Measurements from ENCODE around the gene ZNF496.
"Not testable (repeated sequence)": the region's sequence is repeated elsewhere in the genome, so short reads cannot be mapped to it uniquely, and the experiment has no call there.

ZNF496 gene

GRCh38 chr1:247299723-247300381 is 31.8 kb downstream of the ZNF496 start:
- H3K4me1 ChIP-seq (ENCODE audit: insufficient read depth, low read length): peaks cover 39% of the 10 kb centered on the region
- H3K36me3 ChIP-seq (ENCODE audit: insufficient read depth, low read length): peaks cover 19% of the 10 kb centered on the region
- no peaks in the 10 kb centered on the region for H3K9me3 ChIP-seq (ENCODE audit: control insufficient read depth, insufficient read depth, low read length)
- H3K9ac ChIP-seq (ENCODE audit: low read depth, low read length): no peak overlapping the region

GRCh38 chr1:247298701-247299100 is 33.0 kb downstream of the ZNF496 start:
- Histone ChIP-seq H3K4me1 (ENCODE audit: insufficient read depth, low read length) (peaks cover 50% of the 10 kb centered on the region), H3K36me3 (ENCODE audit: insufficient read depth, low read length) (peaks cover 16% of the 10 kb centered on the region), H3K9ac (ENCODE audit: low read depth, low read length) (no peak overlapping the region), H3K9me3 (ENCODE audit: control insufficient read depth, insufficient read depth, low read length) (no peaks in the 10 kb centered on the region)

GRCh38 chr1:247298124-247298481 is 33.6 kb downstream of the ZNF496 start:
- Histone ChIP-seq H3K9me3 (ENCODE audit: control insufficient read depth, insufficient read depth, low read length) (no peaks in the 10 kb centered on the region), H3K4me1 (ENCODE audit: insufficient read depth, low read length) (peaks cover 53% of the 10 kb centered on the region), H3K36me3 (ENCODE audit: insufficient read depth, low read length) (peaks cover 13% of the 10 kb centered on the region), H3K9ac (ENCODE audit: low read depth, low read length) (no peak overlapping the region)

GRCh38 chr1:247297263-247298123 is 34.2 kb downstream of the ZNF496 start:
- H3K9ac ChIP-seq (ENCODE audit: low read depth, low read length): no peak overlapping the region
- H3K36me3 ChIP-seq (ENCODE audit: insufficient read depth, low read length): peaks cover 10% of the 10 kb centered on the region; the same call in 1 of the 2 replicates
- peaks cover 59% of the 10 kb centered on the region for H3K4me1 ChIP-seq (ENCODE audit: insufficient read depth, low read length)
- H3K9me3 ChIP-seq (ENCODE audit: control insufficient read depth, insufficient read depth, low read length): no peaks in the 10 kb centered on the region

- H3K9ac ChIP-seq (ENCODE audit: low read depth, low read length): no peak overlapping the region
- 0 out of 2 replicates have a peak, but pooled peaks cover 4% of the 10 kb centered on the region for H3K36me3 ChIP-seq (ENCODE audit: insufficient read depth, low read length)
- H3K9me3 ChIP-seq (ENCODE audit: control insufficient read depth, insufficient read depth, low read length): no peaks in the 10 kb centered on the region
- peaks cover 67% of the 10 kb centered on the region for H3K4me1 ChIP-seq (ENCODE audit: insufficient read depth, low read length)
These were observed 35.0 kb downstream of the ZNF496 start for GRCh38 chr1:247296599-247297180.

- Histone ChIP-seq H3K9ac (ENCODE audit: low read depth, low read length) (no peak overlapping the region), H3K9me3 (ENCODE audit: control insufficient read depth, insufficient read depth, low read length) (no peaks in the 10 kb centered on the region), H3K36me3 (ENCODE audit: insufficient read depth, low read length) (0 out of 2 replicates have a peak, but pooled peaks cover 4% of the 10 kb centered on the region), H3K4me1 (ENCODE audit: insufficient read depth, low read length) (peaks cover 70% of the 10 kb centered on the region)
These were observed 35.9 kb downstream of the ZNF496 start for GRCh38 chr1:247295746-247296145.

GRCh38 chr1:247295274-247295684 is 36.4 kb downstream of the ZNF496 start:
- H3K9ac ChIP-seq (ENCODE audit: low read depth, low read length): no peak overlapping the region
- peaks cover 70% of the 10 kb centered on the region for H3K4me1 ChIP-seq (ENCODE audit: insufficient read depth, low read length)
- 0 out of 2 replicates have a peak, but pooled peaks cover 4% of the 10 kb centered on the region for H3K36me3 ChIP-seq (ENCODE audit: insufficient read depth, low read length)
- no peaks in the 10 kb centered on the region for H3K9me3 ChIP-seq (ENCODE audit: control insufficient read depth, insufficient read depth, low read length)

GRCh38 chr1:247294282-247294681 is 37.4 kb downstream of the ZNF496 start:
- H3K4me1 ChIP-seq (ENCODE audit: insufficient read depth, low read length): peaks cover 68% of the 10 kb centered on the region
- H3K36me3 ChIP-seq (ENCODE audit: insufficient read depth, low read length): 0 out of 2 replicates have a peak, but pooled peaks cover 4% of the 10 kb centered on the region
- H3K9me3 ChIP-seq (ENCODE audit: control insufficient read depth, insufficient read depth, low read length): no peaks in the 10 kb centered on the region
- no peak overlapping the region for H3K9ac ChIP-seq (ENCODE audit: low read depth, low read length)

GRCh38 chr1:247293047-247293446 is 38.6 kb downstream of the ZNF496 start:
- Histone ChIP-seq H3K36me3 (ENCODE audit: insufficient read depth, low read length) (0 out of 2 replicates have a peak, but pooled peaks cover 4% of the 10 kb centered on the region), H3K4me1 (ENCODE audit: insufficient read depth, low read length) (peaks cover 58% of the 10 kb centered on the region), H3K9me3 (ENCODE audit: control insufficient read depth, insufficient read depth, low read length) (no peaks in the 10 kb centered on the region), H3K9ac (ENCODE audit: low read depth, low read length) (no peak overlapping the region; the same call in 1 of the 2 replicates)

- peaks cover 49% of the 10 kb centered on the region for H3K4me1 ChIP-seq (ENCODE audit: insufficient read depth, low read length)
- H3K9ac ChIP-seq (ENCODE audit: low read depth, low read length): no peak overlapping the region
- H3K9me3 ChIP-seq (ENCODE audit: control insufficient read depth, insufficient read depth, low read length): no peaks in the 10 kb centered on the region
- no peaks in the 10 kb centered on the region for H3K36me3 ChIP-seq (ENCODE audit: insufficient read depth, low read length)
These were observed 39.7 kb downstream of the ZNF496 start for GRCh38 chr1:247291833-247292561.

GRCh38 chr1:247291161-247291560 is 40.5 kb downstream of the ZNF496 start:
- peaks cover 43% of the 10 kb centered on the region for H3K4me1 ChIP-seq (ENCODE audit: insufficient read depth, low read length)

GRCh38 chr1:247290576-247290975 is 41.1 kb downstream of the ZNF496 start:
- no peaks in the 10 kb centered on the region for H3K9me3 ChIP-seq (ENCODE audit: control insufficient read depth, insufficient read depth, low read length)
- no peaks in the 10 kb centered on the region for H3K36me3 ChIP-seq (ENCODE audit: insufficient read depth, low read length)
- no peak overlapping the region for H3K9ac ChIP-seq (ENCODE audit: low read depth, low read length)
- peaks cover 37% of the 10 kb centered on the region for H3K4me1 ChIP-seq (ENCODE audit: insufficient read depth, low read length)

More at GRCh38 chr1:247291161-247291560, 40.5 kb downstream of the ZNF496 start:
- no peak overlapping the region for H3K9ac ChIP-seq (ENCODE audit: low read depth, low read length)
- H3K36me3 ChIP-seq (ENCODE audit: insufficient read depth, low read length): no peaks in the 10 kb centered on the region
- no peaks in the 10 kb centered on the region for H3K9me3 ChIP-seq (ENCODE audit: control insufficient read depth, insufficient read depth, low read length)

- H3K9me3 ChIP-seq (ENCODE audit: control insufficient read depth, insufficient read depth, low read length); H3K9ac ChIP-seq (ENCODE audit: low read depth, low read length); H3K36me3 ChIP-seq (ENCODE audit: insufficient read depth, low read length): not testable (repeated sequence)
- H3K4me1 ChIP-seq (ENCODE audit: insufficient read depth, low read length): peaks cover 26% of the 10 kb centered on the region
These were observed 42.3 kb downstream of the ZNF496 start for GRCh38 chr1:247289274-247289892.

GRCh38 chr1:247288341-247288740 is 43.3 kb downstream of the ZNF496 start:
- Histone ChIP-seq H3K9me3 (ENCODE audit: control insufficient read depth, insufficient read depth, low read length) (no peaks in the 10 kb centered on the region), H3K9ac (ENCODE audit: low read depth, low read length) (no peak overlapping the region), H3K4me1 (ENCODE audit: insufficient read depth, low read length) (peaks cover 17% of the 10 kb centered on the region; the same call in 1 of the 2 replicates), H3K36me3 (ENCODE audit: insufficient read depth, low read length) (no peaks in the 10 kb centered on the region)

All from ES-I3 (cell line).